Measurements from ENCODE around the gene KMT2C.
A peak's percentile ranks its signal among the peaks of the same experiment; 100 is the strongest.
"Not testable (repeated sequence)": the region's sequence is repeated elsewhere in the genome, so short reads cannot be mapped to it uniquely, and the experiment has no call there.

The KMT2C gene

DNA sequence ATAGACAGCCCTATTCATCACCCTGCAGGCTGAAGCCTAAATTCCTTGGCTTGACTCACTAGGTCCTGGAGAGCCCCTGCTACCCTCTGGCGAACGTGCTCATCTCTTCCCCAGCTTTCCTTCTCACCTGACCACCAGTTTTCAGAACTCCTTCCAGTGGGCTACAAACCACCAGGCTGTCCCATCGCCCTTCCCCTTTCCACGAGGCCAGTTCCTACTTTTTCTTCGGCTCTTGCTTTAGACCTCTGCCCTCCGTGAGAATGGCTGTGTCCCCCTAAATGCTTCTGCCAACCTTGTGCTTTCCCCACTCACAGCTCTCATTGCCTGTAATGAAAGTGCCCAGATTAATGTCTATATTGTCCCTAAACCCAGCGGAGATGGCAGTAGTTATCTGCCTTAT, 5.4 kb upstream of the KMT2C start:
- DNase-seq (ENCODE audit: low spot score): not testable (repeated sequence)

DNA sequence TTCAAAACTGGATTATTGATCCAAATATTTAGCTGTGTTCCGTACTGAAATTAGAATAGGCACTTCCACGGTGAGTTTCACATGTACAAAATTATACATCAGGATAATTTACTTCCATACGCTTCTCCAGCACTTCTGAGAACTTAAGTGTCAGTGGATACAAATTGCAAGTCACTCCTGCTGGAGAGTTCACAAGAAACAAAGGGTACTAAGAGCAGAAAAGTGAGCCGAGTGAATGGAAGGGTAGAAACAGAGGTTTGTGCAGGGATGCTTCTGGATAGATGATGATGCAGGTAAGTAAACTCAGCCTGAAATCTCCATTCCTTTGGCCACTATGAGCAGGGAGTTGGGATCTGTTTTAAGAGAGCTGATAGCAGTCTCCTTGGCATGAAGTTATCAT, 2.2 kb upstream of the KMT2C start:
- DNase-seq (ENCODE audit: low spot score): not testable (repeated sequence)

DNA sequence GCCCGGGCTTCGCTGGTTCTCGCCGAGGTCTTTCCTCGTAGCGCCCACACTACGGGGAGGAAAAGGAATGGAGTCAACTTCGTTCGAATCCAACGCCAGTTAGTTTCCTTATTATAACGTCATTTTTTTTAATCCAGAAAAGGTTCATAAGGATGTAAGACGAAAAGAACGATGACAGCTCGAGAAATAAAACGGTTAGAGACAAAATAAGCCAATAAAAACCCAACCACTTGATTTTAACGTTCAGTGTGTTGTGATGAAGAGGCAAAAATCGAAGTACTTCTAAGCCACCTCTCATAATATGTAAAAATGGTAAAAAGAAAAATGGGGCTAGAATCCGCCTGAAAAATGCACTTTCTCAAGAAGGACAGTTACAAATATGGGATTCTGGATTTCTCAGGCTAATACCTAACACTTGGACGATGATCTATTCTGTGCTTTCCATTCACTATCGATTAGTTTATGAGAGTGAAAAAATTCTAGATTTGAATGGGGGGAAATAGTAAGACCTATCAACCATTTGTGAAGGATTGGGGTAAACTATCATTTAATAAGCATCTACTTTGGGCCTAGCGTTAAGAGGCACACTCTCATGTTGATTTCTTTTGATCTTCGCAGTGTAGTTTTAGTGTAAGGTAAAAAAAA, 1.2 kb upstream of the KMT2C start:
- DNase-seq (ENCODE audit: low spot score): not testable (repeated sequence)

DNA sequence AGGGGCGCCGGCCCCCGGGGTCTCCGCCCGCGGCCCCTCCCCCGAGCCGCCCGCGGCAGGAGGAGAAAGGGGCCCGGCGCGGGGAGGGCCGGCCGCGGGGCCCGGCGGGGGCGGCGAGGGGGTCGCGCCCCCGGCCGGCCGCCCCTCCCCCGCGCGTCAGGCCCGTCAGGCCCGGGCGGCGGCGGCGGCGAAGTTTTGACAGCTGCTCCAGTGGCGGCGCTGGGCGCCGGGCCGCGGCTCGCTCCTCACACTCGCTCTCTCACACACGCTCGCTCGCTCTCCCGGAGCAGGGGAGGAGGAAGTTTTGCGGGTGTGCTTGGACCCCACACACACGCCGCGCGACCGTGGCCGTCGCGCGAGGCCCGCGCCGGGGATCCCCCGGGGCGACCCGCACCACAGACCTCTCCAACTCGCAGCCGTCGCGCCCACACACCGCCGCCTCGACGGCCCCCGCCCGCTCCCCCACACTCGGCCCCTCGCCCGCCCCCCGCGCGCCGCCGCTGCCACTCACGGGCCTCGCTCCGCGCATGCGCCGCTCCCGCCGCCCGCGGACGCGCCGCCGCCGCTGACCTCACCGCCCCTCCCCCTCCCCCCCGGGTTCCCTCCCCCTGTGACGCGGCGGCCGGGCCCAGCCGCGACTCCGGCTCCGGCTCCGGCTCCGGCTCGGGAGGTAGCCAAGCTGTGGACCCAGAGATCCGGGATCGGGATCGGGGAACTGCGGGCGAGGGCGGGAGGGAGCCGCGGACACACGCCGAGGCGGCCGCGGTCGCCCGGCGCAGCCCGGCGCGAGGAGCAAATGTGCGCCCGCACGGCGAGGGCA, 518 bp upstream of the KMT2C start:
- DNase-seq (ENCODE audit: low spot score): peak; percentile 97

DNA sequence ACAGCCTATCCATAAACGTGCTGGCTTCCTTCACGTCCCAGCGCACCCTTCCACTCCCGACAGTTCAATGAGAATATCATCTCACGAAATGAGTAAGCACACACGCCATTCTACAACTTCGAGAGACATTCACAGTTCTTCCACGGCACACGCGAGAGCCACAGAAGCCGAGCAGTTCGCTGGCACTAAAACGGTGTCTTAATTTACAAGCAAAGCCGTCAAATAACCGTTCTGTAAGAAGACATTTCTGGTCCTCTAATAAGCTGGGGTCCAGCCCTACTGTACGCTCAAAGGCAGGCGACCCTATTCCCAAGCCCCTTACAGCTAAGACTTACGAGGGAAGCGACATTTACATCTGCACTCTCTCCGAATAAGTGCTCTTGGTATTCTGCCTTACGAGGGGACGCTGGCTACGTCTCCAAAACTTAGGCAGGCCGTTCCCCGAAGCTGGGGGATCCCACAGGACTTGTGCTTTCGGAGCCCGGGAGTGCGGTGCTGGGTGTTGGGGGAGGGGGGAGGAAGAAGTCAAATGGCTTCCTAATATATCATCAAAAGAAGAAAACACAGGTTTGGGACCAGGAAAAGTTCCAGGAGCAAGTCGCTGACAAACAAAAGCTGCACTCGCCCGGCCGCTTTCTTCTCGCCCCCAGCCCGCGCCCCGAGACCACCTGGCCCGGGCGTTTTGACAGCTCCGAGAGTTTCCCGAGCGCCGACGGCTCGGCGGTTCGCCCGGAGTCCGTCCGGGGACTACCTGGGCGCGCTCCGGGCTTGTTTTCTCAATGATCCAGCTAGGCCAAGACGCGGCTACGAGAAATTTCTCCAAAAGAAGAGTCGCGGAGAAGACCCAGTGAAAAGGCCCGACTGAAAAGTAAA, 1.1 kb downstream of the KMT2C start:
- DNase-seq (ENCODE audit: low spot score): not testable (repeated sequence)

DNA sequence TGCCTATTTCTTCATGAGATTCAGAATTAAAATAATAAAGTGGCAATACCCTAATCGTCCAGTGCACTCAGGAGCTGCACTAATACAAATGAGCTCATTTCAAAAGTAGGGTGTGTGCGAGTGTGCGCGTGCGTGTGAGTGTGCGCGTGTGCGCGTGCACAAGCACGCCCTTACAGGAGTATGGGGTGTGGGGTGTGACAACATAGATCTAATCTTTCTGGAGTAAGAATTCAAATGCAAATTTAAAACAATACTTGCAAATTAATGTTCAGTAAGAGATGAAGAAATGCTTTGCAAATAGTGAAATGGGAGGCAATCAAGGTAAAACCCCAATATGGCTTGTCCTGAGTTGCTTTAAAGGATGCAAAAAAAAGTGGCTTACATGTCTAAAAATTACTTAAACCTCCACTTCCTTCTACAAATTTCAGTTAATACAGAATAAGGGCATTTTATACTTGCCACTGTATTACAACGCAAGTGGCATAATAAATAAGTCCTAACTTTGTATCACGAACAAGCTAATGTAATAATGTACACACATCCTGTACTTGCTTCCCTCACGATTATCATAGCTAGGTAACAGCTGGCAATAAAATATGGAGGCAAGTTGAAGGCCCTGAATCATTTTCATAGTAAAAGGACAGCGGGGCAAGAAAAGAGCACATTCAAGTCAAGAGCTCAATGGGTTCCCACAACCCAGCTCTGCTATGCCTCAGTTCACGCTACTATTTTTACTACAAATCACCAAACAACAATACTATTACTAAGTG, 1.9 kb downstream of the KMT2C start:
- DNase-seq (ENCODE audit: low spot score): not testable (repeated sequence)

DNA sequence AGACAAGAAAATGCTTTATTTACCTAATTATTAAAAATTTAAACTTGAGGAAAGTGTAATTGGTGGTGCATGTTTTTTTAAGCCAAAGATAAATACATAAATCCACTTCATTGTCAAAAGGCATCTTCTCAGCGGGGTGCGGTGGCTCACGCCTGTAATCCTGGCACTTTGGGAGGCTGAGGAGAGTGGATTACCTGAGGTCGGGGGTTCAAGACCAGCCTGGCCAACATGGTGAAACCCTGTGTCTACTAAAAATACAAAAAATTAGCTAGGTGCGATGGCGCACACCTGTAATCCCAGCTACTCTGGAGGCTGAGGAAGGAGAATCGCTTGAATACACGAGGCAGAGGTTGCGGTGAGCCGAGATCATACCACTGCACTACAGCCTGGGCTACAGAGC, 3.1 kb downstream of the KMT2C start:
- DNase-seq (ENCODE audit: low spot score): not testable (repeated sequence)

DNA sequence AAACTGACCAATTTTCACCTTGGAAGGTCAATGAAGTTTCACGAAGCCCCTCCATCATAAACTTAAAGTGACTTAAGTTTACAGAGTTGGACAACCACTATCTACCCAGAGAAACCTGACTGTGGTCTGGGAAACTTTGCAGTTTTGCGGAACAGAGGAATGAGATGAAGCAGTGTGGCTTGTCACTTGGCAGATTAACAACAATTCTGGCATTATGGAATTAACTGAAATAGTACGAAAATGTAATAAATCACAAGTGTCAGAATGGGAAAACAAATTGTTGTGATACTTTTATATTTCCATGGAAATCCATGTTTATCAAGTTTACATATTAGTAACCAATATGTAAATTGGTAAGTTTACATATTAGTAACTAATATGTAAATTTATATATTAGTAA, 4.9 kb downstream of the KMT2C start:
- DNase-seq (ENCODE audit: low spot score): no peak

DNA sequence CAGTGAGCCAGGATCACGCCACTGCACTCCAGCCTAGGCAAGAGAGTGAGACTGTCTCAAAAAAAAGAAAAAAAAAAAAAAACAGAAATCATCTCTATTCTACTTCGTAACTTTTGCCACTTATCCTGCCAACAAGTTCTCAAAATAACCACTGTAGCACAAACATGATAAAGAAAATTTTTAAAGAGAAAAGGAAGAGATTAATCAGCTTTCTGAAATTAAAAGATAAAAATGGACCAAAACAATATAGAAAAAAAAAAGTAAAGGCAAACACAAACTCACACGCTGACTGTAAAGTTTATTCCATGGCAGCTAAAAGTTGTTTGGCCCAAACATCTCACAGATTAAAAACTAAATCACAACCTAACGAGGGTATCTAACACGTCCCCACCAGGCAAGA, 5.7 kb downstream of the KMT2C start:
- not testable (repeated sequence) for DNase-seq (ENCODE audit: low spot score)

DNA sequence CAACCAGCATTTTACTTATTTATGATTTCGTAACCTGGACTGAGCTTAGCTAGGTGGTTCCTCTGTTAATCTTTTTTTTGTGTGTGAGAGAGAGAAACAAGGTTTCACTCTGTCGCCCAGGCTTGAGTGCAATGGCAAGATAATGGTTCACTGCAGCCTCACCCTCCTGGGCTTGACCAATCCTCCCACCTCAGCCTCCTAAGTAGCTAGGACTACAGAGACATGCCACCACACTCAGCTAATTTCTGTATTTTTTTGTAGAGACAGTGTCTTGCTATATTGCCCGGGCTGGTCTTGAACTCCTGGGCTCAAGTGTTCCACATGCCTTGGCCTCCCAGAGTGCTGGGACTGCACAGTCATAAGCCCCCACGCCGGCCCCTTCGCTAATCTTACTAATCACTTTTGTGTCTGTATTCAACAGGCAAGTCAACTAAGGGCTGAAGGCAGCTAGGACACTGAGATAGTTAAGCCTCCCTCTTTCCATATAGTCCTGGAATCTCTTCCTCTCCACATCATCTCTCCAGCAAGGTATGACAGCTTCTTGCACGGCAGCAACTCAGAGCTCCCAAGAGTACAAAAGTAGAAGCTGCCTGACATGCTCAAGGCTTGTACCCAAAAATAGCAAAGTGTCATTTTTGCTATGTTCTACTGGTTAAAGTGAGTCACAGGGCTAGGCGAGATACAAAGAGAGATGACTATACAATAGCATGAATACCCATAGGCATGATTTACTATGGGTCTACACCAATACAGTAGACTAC, 11.3 kb downstream of the KMT2C start:
- no peak for DNase-seq (ENCODE audit: low spot score)

DNA sequence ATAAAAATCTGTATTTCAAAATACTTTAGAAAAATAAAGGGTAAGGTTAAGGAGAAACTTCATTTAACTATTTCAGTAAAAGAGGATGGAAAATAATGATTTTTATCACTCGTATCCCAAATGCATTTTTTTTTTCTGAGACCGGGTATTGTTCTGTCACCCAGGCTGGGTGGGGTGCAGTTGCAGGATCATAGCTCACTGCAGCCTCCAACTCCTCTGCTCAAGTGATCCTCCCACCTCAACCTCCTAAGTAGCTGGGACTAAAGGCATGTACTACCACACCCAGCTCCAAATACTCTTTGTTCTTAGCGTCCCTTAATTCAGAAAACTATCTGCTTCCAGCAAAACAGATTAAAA, 11.8 kb downstream of the KMT2C start:
- no peak for DNase-seq (ENCODE audit: low spot score)

DNA sequence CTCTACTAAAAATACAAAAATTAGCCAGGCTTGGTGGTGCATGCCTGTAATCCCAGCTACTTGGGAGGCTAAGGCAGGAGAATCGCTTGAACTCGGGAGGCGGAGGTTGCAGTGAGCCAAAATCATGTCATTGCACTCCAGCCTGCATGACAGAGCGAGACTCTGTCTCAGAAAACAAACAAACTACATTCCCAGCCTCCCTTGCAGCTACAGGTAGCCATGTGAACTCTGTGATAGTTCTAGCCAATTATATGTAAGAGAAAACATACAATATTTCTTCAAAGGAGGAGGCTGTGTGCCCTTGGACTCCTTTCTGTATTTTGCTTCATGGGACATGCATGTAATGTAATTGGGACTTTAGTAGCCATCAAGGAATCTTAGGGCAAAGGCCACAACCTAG, 12.6 kb downstream of the KMT2C start:
- DNase-seq (ENCODE audit: low spot score): not testable (repeated sequence)

DNA sequence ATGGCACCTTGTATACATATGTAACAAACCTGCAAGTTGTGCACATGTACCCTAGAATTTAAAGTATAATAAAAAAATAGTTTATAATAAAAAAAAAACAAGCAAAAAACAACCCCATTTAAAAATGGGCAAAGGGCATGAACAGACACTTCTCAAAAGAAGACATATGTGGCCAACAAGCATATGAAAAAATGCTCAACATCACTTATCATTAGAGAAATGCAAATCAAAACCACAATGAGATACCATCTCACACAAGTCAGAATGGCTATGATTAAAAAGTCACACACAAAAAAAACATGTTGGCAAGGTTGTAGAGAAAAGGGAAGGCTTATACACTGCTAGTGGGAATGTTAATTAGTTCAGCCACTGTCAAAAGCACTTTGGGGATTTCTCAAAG, 14.9 kb downstream of the KMT2C start:
- not testable (repeated sequence) for DNase-seq (ENCODE audit: low spot score)

DNA sequence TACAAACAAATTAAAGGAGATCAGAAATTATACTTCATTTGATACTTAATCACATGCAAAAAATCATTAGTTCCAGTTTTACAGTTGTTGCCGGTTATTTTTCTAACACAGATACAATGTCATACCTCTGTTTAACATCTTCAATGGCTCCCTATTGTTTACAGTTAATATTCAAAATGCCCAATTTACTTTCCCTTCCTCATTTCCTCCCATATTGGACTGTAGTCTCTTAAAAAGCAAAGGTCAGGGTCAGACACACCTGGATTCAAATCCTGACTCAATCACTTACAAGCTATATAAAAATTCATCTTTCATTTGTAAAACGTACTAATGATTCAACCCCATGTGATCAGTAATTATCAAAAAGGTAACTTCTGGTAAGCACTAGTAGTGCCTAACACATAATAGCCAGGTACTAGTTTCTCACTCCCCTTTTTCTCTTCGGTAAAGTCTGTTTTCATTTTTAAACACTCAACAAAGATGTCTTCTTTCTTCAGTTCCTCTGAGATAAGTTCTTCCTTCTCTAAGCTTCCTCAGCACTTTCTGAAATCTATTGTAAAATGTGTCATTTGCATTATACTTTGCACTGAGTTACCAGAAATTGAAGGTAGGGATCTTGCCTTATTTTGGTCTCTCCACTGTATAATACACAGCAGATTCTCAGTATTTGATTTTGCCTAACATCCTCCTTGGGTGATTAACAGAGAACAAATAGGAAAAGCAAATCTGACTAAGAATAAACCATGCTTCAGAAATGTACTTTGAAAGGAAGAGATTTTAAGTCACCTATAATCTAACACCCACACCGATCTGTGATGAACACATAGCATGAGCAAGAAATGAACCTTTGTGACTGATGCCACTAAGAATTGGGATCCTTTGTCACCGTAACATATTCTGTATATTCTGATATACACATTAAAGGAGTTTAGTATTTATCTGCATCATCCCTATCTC, 16.1 kb downstream of the KMT2C start:
- no peak for DNase-seq (ENCODE audit: low spot score)

DNA sequence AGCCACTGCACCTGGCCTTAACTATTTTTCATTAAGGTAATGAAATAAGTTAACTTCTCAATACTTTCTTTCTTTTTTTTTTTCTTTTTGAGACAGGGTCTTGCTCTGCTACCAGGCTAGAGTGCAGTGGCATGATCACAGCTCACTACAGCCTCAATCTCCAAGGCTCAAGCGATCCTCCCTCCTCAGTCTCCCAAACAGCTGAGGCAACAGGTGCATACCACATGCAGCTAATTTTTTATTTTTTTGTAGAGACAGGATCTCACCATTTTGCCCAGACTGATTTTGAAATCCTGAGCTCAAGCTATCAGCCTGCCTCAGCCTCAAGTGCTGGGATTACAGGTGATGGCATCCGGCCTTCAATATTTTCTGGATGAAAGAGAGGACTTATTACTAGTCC, 21.0 kb downstream of the KMT2C start:
- no peak for DNase-seq (ENCODE audit: low spot score)

DNA sequence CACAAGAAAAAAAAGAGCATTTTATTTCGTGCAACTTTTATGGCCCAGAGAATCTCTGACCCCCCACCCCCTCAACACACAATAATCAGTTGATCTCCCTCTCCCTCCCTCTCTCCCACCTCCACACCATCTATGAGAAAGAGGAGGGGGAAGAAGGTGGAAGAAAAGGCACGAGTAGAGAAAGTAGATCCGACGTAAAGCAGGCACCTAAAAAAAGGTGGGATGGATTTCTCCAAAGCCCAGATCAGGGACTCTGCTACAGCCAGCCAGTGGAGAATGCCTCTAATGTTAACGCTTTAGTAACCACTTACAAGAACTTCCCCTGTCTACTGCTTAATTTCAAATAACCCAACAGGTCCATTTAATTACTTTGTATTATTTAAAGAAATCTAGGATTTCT, 24.4 kb downstream of the KMT2C start:
- peak; percentile 69 for DNase-seq (ENCODE audit: low spot score)

DNA sequence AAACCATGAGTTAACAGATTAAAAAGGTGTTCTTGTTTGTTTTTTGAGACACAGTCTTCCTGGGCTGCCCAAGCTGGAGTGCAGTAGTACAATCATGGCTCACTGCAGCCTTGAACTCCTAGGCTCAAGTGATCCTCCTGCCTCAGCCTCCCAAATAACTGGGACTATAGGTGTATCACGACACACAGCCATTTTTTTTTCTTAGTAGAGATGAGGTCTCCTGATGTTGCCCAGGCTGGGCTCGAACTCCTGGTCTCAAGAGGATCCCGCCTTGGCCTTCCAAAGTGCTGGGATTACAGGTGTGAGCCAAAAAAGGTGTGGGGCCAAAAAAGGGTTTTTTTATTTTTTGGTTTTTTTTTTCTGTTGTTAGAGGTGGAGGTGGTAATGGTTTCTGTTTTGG, 29.3 kb downstream of the KMT2C start:
- no peak for DNase-seq (ENCODE audit: low spot score)

DNA sequence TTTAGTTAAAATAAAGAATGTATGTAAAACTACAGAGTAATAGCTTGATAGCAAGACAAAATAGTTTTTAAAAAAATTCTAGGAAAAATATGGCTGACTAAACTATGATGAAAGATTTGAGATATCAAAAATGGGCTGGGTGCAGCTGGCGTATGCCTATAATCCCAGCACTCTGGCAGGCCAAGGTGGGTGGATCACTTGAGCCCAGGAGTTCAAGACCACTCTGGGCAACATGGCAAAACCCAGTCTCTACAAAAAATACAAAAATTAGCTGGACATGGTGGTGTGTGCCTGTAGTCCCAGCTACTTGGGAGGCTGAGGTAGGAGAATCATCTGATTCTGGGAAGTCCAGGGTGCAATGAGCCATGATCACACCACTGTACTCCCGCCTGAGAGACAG, 29.8 kb downstream of the KMT2C start:
- DNase-seq (ENCODE audit: low spot score): not testable (repeated sequence)

DNA sequence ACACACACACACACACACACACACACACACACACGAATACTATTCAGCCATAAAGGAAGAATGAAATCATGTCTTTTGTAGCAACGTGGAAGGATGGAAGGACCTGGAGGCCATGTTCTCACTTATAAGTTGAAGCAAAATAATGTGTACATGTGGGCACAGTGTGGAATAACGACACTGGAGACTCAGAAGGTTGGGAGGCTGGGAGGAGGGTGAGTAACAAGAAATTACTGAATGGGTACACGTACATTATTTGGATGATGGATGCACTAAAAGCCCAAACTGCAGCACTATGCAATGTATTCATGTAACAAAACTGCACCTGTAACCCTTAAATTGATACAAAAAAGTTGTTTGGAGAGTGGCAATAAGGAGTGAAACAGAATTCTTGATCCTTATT, 32.1 kb downstream of the KMT2C start:
- no peak for DNase-seq (ENCODE audit: low spot score)
